GM19043 (cell line): ENCODE results near the gene ATR.
"Not testable (repeated sequence)": the region's sequence is repeated elsewhere in the genome, so short reads cannot be mapped to it uniquely, and the experiment has no call there.

Source experiments
- ATAC-seq: cut with Tn5 transposase; IDR thresholded peaks from one replicate; pipeline ENCODE4 v1.9.1; 2021; ENCODE audit warnings: low read depth; ENCODE audit not compliant: unreplicated experiment

The ATR gene

DNA sequence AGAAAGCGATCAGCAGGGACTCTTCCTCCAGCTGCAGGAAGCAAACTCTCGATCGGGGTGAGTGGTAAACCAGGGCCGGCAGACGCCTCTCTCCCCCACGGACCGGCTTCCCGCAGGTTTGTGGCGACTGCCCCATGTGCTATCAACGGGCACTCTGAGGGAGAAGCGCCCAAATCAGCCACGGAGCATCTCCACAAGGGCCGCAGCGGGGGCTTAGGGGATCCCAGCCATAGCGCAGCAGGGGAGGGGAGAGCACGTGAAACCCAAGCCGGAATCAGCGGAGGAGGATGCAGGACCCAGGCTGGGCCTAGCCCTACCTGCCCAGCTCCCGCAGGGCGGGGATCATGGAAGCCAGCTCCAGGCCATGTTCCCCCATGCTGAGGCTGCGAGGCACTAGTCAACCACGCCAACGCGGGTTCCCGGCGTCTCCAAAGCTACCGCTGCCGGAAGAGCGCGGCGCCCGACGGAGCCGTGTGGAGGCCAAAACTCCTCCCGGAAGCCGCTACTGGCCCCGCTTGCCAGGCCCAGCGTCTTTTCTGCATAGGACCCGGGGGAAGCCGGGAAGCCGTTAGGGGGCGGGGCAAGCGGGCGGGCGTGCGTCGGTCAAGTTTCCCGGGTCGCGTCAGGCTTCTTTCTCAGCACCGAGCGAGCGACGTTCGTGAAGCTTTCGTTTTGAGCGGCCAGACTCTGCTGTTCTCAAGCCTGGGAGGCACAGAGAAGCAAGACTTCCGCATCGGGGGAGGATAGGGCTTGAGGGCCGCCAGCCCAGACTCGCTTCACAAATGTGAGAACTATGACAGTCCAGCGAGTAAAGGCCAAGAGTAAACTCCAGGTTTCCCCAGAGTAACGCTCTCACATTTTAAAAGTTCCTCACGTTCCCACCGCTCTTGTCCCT, at the start of gene ATR:
Gene ATR (minus strand): TSS at position 405 of the 895 bp plus-strand sequence. CDS start 29 bp downstream, at position 376.
- peak; percentile 94 for ATAC-seq

DNA sequence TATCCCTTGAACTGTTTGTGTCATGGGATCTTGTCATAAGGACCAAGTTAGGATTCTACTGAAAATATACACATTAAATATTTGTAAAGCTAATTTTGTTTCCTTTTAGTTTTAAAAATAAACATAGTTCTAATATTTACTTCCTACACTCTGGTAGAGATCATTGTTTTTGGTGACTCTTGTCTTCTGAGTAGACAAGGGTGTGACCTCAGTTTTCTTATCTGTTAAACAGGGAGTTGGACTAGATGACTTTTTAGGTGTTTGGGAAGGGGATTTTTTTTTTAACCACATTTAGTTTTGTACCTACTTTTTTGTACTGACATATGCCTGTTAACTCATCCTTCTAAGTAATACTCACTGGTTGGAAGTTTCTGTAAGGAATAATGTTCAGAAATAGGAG, 48.4 kb upstream of the ATR start:
- ATAC-seq: no peak

DNA sequence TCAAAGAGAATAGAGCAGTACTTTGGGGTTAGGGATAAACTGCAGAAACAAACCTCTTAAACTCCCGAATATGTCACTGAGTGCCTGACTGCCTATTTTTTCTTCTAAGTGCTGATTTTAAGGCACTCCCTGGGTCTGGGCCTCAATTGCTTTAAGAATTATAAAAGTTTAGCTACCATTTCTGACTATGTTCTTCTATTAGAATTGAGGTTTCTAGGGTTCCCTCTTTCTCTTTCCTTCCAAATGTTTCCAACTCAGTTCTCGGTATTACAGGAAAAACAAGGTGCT, 46.6 kb upstream of the ATR start:
- ATAC-seq: no peak

DNA sequence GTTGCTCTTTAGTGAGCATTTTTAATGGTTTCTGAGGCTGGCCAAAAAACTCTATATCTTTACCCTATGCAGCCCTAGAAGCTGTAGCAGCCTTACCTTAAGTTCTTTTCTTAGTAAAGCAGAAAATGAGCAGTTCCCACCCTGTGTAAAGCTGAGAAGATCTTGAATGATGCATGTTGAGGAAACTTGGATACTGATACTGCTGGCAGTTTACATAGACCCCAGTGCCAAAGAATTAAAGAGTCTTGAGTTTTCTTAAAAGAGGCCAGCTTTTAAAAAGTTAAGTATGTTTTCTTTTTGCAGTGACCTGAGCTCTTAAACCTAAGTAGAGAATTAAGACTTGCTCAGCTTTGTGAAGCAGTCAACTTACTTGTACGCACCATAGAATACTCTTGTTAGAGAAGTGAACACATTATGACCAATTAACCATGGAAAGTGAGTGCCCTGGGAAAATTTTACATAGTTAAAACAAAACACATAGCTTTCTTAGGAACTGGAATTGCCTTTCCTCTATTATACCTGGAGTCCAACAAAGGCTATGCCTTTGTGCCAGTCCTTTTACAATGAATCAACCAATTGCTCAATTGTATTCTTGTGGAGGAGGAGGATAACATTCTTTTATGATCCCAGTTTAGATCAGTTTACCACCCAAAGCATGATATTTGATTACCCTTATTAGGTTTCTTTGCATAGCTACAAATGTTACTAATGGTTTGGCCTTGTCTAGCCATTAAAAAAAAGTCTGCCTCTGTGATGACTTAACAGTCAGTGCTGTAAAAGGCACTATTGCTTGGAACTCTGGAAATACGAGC, 46.0 kb upstream of the ATR start:
- ATAC-seq: no peak

DNA sequence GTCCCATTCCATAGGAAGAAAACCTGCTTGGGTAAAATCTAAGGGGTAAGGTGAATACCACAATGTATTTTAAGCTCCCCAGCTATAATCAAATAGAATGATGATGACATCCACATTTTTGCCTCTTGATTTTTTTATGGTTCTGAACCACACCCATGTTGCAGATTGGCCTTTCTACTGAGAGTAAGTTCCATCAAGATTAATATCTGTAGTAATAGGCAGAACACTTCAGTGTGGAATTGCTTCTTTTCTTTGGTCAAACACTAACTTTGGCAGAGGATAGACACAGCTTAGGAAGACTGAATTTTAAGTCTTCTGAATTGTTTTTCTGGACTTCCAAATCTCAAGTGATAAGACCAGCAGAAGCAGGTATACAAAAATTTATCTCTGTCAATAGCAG, 44.7 kb upstream of the ATR start:
- no peak for ATAC-seq

DNA sequence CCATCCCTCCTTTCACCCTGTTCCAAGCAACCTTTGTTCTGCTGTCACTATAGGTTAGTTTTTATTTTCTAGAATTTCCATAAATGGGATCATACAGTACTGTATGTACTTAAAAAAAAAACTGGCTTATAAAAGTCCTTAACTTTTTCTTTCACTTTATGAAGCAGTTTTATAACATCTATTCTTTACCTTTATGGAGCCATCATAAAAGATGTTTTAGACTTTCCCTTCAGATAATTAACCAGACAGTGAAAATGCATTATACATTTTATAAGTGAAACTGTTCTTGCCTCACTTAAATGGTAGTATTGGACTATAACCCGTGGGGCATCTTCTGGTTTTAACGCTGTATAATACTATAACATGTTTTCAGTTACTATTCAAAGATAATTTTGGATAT, 43.9 kb upstream of the ATR start:
- ATAC-seq: no peak

DNA sequence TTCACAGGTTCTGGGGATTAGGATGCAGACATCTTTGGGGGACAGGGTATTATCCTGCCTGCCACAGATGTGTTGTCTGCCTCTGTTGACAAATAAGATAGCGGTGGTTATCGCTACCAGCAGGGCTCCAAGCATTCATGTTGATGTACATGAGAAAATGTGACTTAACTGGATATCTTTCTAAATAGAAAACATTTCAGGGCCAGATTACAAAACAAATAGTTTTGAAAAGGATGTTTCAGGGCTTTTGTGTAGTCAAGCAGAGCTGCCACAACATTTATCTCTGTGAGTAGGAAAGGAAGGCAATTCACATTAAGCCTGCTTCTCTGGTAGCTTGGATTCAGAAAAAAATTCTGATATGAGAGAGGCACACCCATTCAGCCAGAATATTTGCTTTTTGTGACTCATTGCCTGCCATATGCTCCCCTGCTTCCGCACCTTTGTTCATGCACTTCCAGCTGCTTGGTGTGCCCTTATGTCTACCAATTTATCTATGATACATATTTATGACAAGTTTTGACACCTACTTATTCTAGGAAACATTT, 40.5 kb upstream of the ATR start:
- ATAC-seq: no peak

DNA sequence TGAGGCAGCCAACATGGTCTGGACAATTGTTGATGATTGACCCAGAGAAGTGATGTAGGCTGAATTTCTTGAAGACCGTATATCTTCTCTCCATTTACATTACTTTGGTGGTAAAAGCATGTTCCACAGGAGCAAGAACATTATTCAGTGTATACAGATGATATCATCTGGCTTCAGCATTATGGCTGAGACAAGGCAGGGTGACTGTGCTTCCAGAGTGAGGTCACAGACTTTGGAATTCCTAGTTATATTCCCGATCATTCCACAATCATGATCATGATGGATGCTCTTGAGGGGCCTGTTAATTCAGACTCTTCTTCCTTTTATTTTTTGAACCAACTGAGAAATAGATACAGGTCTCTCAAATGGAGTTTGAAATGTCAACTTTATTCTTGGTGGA, 36.6 kb upstream of the ATR start:
- ATAC-seq: no peak

DNA sequence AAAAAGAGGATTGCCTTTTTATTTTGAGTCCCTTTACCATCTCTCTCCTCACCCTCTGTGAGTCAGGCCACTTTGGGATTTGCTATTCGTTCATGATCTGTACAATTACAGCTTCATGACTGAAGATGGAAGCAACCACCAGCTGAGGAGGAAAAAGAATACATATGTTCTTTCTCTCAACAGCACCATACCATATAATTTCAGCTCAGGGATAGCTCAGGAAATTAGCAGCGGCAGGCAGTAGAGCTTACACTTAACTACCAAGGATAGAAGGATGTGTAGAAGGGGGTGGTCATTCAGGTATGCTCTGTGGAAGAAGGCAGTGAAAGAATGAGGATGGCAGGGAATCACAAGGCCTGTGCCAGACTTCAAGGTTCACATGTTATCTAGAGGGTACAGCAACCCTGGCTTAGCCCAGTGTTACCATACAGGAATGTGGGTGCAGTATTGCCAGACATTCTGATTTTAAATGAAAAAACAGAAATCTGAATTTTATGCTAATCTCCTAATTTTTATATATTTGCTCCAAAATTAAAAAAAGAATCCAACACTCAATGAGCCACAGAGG, 35.6 kb upstream of the ATR start:
- ATAC-seq: no peak

DNA sequence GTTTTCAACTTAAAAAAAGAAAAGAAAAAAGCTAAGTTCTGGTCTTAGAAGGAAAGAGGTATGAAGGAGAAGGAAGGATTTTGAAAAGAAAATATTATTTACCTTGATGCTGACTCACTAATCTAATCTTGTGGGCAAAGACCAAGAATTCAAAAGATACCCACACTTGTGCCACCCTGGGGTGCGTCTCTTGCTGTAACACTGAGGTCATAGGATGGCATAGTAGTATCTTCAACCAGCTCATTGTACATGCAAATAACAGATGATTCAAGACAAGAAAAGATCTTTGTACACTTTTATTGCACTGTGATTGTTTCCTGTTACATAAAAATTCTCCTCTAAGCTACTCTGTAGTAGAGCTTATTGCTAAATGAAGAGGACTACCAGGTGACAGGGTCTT, 35.0 kb upstream of the ATR start:
- ATAC-seq: no peak

DNA sequence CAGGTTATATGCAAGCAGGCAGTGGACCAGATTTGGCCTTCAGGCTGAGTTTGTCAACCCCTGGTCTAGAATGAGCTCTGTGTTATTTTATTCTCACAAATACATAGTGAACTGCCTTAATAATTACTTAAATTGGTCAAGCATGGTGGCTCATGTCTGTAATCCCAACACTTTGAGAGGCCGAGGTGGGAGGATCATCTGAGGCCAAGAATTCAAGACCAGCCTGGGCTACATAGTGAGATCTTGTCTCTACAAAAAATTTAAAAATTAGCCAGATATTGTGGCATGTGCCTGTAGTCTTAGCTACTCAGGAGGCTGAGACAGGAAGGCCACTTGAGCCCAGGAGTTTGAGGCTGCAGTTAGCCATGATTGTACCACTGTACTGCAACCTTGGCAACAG, 32.7 kb upstream of the ATR start:
- no peak for ATAC-seq

DNA sequence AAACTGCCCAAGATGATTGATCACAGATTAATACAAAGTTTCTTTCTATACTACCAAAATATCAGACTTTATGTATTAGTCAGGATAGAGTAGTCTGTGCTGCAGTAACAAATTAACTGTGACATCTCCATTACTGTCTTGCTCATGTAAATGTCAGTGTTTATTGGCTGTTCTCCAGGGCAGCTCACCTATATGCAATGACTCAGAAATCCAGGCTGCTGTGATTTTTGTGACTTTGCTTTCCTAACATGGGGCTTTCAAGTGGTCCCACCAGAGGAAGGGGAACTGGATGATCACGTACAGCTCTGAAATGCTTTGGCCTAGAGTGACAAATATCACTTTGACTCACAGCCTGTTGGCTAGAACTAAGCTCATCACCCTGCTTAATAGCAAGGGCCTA, 30.6 kb upstream of the ATR start:
- ATAC-seq: no peak

DNA sequence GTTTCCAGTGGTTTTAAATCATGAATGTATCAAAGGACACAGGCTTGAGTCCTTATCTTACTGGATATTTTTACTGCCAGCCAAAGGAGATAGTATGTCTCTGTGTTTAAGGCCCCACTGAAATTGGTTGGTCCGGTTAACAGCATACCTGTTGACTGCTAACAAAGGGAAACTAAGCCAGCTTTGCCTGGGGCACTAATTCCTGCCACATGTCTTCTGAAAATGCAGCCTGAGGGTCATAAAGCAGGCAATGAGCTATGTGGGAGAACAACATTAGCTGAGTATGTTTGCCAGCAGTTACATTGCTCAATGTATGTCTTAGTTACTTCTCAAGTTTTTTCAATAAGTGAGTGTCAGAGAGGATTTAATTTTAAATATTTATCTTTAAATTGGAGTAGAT, 30.1 kb upstream of the ATR start:
- ATAC-seq: no peak

DNA sequence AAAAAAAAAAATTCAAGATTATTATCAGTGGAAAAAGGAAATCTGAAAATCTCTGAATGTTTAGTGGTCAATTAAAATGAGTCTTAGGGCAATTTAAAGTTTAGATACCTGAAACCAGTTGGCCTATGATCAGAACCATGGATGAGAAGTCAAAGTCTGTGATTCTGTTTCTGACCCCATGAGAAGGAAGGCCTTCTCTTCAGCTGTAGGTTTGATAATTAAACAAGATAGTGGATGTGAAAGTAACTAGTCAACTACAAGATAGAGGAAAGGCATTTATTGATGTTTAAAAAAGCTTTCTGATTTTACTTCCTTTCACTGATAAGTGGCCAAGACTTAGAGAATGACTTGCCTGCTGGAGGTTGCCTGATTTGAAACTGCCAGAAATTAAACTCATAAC, 26.4 kb upstream of the ATR start:
- no peak for ATAC-seq

DNA sequence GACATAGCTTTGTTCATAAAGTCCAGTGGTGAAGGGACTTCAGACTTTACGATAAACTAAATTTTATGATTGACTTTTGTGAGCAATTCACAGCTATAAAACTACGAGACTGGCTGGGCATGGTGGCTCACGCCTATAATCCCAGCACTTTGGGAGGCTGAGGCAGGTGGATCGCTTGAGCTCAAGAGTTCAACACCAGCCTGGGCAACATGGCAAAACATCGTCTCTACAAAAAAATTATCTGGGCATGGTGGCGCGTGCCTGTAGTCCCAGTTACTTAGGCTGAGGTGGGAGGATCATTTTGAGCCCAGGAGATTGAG, 24.8 kb upstream of the ATR start:
- not testable (repeated sequence) for ATAC-seq

DNA sequence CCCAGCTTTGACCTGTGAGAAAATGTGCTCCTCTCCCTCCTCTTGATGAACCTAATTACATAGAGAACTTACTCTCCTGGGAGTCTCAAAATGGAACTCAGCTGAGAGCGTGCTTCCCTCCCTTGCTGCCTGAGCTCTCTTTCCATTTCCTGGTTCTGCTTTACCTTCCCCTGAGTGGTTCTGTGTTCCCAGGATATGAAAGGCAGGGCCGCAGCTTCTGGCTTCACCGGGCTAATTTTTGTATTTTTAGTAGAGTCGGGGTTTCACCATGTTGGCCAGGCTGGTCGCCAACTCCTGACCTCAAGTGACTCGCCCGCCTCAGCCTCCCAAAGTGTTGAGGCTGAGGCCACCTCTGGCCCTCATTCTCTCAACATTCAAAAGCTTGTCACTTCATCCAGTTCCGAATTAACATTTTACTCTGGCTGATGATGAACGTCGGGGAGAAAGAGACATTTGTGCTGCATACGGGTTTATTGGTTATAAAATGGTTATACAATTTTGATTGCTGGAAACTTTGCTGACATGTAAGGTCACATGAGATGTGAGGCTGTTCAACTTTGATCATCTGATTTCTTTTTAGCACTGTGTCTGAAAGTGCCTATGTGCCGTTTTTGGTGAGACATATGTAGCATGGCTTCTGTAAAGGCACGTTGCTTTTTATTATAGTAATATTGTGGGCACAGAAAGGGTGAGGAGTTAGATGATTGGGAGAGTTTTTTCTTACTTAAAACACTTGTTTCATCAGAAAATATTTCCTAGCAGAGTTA, 24.3 kb upstream of the ATR start:
- no peak for ATAC-seq

DNA sequence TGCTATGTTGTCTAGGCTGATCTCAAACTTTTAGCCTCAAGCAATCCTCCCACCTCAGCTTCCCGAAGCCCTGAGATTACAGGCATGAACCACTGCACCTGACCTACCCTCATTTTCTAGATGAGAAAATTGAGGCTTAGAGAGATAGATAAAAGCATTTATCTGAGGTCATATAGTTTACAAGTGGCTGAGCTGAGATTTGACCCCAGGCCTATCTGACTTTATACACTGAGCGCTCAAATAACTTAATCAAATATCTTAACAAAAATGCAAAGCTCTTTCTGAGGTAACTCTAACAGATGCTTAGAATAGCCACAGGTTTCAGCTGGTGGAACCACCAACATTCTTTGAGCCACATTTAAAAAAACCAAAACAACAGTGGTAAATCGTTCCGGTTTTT, 23.2 kb upstream of the ATR start:
- ATAC-seq: no peak

DNA sequence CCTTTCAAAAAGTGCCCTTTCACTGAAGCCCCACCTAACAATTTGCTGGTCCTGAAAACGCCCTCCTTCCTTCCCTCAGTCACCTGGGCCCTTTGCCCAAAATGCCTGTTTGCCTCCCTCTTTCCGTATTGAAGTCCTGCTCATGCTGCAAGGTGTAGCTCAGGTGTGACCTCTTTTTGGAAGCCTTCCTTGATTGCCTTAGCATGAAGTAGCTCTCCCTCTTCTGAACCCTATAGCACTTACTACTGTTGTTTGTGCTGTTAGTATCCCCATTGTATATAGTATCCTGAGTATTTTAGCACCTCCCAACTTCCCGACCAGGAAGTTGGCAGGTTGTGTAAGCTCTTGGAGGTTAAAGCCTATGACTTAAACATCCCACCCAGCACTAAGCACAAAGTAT, 19.4 kb upstream of the ATR start:
- ATAC-seq: no peak

DNA sequence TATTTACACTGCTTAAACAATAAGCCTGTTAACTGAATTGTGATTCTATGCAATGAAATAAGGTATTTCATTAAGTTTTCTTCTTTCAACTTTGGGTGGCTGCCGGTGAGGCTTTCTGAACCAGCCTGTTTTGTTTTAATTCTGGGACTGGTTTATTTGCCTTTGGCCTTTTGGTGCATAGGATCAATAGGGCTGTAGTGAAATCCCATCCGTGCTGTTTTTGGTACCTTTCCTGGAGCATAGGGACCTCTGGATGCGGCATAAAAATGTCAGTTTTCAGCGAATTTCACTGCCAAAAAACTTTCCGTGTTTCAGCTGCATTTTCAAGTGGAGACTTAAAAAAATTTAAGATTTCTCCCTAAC, 18.2 kb upstream of the ATR start:
- ATAC-seq: no peak

DNA sequence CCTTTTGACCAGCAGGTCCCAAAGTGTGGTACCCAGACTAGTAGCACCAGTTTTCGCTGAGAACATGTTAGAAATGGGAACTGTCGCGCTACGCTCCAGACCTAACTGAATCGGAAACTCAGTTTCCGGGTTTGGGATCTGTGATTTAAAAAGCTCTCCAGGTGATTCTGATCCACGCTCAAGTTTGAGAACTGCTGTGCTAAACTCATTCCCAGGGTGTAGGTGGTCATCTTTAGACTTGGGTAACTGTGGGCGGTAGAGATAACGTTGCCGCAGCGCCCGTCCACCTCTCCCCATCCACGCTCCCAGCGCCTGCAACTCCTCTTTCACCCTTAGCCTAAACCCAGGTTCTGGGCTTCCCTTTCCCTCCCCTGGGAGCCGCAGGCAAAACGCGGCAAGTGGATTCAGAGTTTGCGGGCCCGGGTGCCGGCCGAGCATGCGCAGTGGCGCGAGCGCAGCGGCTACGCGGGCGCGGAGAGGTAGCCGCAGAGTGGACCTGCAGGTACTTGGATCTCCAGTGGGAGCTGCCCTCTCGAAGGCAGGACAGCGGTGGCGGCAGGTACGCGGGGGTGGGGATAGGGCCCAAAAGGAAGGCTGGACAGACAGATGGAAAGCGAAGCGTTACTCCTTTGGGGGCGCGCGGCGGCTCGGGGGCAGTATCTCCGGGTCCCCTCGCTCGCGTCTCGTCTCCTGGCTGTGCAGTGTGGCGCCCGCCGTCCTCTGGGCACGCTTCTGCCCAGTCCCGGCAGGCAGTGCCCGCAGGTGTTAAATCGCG, 17.6 kb upstream of the ATR start, which contains the start of gene PLS1:
Gene PLS1 (plus strand): TSS at position 443 of the 775 bp plus-strand sequence. CDS start 67,845 bp downstream, outside the sequence.
- peak; percentile 79 for ATAC-seq
